ENCODE data around the gene LRP4.

Gene LRP4

DNA sequence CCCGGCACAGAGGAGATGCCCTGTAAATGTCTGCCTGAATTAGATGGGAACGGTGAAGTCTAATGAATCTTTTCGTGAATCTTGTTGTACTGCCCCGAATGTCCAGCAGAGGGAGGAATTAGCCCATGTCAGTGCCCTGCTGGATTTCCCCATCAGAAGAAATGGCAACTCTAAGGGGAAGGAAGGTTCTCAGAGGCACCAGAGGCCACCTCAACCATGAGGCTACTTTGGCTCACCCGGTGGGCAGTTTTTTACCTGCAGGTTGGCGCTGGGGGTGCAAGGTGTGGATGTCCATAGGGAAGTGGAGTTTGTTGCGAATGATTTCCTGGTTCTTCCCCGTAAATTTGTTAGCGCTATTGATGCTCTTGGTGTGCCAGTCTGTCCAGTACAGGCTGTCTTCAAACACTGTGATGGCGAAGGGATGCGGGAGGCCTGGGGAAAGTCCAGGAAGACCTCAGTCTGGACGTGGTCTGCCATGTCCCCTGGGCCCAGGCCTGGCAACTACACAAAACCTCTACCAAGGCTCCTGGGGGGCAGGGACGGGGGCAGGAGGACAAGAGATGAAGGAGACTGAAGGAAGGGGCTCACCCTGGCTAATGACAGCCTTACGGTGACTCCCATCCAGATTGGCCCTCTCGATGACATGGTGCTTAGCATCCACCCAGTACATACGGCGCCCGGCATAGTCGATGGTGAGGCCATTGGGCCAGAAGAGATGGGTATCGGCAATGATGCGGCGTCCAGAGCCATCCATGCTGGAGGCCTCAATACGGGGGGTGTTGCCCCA lies 28.5 kb downstream of the LRP4 start:
- peak; percentile 70 for DNase-seq

DNA sequence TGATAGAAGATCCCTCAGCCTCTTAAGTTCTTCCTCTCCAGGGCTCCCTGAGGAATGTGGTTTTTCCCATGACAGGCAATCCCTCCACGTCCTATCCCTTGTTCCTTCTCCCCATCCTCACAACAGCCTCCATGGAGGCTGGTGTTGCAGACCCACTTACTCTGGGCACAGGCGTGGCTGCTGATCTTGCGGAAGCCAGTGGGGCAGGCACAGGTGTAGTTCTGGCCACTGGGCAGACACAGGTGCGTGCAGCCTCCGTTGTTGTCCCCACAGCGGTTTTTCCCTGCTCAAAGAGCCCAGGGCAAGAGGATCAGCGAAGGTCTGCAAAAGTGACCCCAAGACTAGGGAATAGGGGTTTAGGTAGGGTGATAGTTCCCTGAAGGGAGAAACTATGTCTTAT lies 29.1 kb downstream of the LRP4 start:
- no peak for DNase-seq

DNA sequence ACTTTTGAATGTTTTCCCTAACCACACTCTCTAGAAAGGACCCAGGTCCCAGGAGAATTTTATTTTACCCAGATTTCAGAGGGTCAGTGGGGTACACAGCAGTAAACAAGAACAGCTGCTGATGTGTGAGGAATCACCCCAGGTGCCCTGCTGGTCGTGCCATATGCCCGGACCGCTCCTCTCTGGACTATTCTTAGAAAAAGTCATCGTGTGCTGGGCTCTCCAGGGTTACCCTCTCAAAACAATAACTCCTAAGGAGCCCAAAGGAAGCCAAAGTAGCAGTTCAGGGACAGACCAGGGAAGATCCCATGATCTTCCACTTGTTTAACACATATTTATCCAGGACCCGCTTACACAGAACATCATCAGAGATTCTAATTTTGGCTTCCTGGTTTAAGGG lies 29.7 kb downstream of the LRP4 start:
- DNase-seq = no peak

DNA sequence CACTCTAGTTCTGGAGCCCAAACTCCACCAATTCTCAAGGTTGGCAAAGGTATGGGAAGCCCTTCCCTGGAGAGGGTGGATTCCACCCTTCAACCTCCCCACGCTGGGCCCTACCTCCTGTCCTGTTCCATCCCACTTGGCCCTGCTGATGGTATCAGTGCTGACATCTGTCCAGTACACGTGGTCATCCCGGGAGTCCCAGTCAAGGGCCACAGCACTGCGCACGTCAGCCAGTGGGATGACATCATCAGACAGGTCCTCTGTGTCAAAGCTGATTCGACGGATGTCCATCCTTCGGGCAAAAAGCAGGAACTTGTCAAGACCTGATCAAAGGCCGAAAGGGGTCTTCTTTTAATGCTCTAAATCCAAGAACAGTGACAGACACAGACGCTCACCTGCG lies 32.1 kb downstream of the LRP4 start:
- no peak for DNase-seq

DNA sequence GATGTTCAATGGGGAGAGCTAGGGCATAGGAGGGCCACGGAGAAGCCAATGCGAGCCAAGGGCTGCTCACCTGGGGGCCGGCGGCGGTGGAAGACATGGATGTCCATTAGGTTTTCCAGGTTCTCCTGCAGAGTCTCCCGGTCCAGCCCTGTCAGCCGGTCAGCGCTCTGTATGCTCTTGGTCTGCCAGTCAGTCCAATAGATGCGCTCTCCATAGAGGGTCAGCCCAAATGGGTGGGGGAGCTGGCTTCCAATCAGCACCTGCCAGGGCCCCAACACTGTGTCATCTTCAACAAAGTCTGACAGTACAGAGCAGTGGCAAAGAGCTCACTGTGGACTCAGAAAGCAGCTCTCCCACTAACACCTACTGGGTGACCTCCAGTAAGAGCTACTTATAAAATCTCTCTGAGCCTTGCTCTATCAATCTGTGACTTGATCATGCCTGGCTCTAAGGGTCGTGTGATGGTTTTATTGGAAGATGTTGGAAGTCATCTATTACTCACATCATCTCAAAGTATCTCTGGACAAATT lies 39.2 kb downstream of the LRP4 start:
- no peak for DNase-seq

DNA sequence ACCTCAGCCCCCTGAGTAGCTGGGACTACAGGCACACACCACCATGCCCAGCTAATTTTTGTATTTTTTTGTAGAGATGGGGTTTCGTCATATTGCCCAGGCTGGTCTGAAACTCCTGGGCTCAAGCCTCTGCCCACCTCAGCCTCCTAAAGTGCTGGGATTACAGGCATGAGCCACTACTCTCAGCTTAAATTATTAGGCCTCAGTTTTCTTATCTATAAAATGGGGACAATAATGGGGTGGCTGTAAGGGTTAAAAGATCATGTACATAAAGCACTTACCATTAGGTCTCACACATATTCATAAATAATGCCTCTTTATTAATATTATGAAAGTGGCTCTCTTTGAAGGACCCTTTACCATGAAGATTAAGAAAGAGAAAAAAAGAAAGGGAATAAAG lies 40.8 kb downstream of the LRP4 start:
- DNase-seq = no peak

DNA sequence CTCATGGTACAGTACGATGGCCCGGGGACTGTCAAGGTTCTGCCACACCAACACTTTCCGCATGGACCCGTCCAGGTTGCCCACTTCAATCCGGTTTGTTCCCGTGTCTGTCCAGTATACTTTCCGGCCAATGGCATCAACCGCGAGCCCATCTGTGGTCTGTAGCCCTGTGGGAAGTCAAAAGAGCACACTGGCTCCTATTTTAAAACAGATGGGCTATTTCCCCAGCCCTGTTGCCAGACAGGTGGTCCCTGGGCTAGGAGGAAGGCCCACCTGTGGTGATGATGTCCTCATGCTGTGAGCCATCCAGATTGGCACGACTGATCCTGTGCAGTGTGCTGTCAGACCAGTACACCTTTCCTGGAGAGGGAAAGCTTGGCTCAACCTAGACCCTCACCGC lies 41.9 kb downstream of the LRP4 start:
- DNase-seq = no peak

DNA sequence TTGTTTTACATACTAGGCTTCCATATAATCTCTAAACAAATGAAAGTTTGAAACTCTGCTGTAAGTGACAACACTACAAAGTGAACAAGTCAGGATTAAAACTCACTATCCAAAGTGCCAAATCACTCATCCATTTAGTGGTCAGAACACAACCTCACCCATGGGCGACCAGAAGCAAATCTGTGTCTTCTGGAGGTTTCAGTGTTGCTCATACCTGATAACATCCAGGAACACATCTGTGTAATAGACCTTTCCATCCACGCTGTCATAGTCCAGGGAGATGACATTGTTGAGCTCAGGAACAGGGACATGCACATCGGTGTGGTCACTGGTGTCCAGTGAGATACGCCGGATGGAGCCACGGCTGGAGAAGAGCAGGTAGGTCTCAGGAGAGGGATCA lies 43.8 kb downstream of the LRP4 start:
- no peak for DNase-seq

DNA sequence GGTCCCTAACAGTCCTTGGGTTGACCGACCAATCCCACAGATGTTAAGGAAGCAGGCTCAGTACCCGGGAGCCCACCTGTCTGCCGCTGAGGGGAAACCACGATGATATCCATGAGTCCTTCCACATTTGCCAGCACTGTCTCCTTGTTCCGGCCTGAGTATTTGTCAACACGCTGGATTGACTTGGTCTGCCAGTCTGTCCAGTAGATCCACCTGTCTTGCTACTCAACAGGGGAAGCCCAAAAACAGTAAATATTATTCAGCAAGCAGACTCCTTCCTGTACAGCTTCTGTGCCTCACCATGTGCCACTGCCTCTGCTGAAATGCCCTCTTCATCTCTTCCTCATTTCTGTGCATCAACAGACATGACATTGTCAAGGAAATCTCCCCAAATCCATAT lies 49.4 kb downstream of the LRP4 start:
- no peak for DNase-seq

DNA sequence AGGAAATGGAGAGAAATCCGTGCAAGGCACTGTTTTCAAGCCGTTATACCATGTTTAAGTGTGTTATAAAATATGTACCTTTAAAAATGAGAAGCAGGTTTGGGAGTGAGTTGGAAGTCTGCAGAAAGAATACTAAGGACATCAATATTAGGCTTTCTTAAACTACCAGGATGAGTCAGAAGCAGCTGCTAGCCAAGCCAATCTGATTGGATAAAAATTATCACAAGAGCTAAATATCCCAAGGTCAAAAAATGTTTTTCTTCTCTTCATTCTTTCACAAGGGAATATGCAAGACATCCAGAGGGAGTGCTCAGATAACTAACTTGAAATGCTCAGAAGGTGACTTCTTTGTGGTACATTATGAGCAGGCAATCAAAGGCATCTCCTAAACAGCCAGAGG lies 53.0 kb downstream of the LRP4 start:
- DNase-seq = no peak

DNA sequence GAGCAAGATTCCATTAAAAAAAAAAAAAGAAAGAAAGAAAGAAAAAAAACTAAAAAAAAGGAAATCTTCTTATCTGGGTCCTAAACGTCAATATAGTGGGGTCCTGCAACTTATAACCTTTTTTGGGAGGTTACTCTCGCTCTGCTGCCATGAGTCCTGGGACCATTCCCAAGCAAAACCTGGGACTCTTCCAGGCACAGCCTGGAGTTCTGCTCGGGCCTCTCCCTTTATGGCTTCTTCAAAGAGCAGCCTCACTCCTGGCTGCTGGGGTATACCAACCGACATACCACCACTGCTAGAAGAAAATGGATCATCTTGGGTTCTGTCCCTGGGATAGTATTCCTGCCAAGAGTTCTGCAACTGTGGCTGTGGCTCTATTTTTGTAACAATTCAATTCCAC lies 58.1 kb downstream of the LRP4 start:
- no peak for DNase-seq

DNA sequence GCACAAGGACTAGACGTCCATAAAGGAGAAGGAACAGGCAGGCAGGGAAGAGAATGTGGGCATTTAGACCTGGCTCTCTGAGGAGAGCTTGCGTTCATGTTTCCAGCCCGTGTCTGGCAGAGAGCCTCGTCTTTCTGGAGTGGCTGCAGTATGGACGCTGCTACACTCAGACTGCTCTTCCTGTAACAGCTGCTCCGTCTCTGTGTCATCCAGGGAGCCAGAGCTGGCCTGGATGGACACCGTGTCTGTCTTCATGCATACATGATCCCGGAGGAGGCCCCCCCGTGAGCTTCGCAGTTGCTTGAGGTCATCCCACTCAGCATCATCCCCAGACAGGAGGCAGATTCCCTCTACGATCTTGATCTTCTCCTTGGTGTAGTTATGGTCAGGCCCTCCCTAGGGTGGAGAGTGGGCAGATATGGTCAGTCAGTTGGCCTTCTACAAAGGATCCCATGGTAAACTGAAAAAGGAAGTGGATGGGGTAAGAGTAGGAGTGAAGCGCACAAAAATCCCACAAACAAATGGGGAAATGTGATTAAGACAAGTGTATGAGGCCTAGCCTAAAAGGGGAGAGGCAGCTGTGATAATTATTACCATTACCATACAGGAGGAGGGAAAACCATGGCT lies 59.3 kb downstream of the LRP4 start:
- no peak for DNase-seq

DNA sequence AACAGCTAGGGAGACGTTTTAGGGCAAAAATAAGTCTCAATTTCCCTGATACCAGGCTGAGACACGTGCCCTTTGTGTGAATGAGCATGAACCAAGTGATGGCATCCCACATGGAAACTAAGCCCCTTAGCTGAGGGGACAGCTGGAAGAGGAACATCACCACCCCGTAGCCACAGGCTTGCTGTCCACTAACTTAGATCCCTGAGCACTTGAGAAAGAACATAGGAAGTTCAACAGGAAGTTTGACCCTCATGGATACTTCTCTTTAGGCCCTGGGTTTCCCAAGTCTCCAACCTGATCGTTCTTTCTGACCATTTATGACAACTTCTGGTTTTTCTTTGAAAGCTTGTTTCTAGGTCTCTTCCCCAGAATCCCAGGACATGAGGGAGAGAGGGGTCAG lies 60.7 kb downstream of the LRP4 start:
- no peak for DNase-seq

DNA sequence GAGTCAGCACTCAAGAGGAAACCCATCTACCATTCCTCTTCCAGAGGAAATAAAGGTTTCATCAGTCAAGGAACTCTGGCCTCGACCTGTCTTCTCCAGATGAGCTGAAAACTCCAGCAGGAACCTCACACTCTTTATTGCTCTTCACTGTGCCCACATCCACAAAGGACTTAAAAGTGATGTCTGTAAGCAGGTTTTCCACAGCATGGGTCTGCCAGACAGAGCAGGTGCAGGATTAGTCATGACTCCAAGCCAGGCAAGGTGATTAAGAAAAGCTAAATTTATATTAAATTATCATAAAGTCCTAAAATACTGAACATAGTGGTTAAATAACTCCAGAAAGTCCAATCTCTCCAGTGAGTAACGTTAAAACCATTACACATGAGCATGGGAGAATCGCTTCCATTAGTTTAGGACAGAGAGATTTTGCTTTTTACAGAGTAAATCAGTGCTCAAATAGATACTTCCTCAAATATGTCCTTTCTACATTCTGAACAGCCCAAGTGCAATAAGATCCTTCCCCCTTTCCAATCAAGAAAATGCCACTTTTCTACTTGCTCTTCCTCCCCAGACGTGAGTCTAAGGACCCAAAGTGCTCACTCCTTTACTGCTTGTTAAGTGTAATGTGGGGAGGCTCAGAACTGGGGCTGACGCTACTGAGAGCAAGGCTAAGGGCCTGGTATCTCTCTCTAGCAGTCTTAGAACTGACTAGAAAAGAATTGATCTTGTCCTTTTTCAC lies 61.6 kb downstream of the LRP4 start:
- no peak for DNase-seq

DNA sequence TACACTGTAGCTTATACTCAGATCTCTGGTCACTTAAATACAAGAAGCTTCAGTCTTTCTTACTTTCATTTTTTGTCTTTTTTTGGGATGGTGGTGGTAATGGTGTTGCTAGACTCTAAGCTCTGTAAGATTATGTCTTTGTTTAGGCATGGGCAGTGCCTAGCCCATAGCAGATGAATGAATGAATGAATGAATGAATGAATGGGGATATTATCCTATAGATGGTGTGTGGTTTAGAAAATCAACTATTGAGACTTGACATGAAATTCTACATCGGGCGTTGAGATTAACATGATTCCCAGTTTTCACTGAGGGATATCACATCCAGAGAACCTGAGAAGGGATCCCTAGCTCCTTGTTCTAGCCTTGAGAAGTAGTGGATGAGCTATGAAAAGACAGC lies 62.5 kb downstream of the LRP4 start:
- no peak for DNase-seq

DNA sequence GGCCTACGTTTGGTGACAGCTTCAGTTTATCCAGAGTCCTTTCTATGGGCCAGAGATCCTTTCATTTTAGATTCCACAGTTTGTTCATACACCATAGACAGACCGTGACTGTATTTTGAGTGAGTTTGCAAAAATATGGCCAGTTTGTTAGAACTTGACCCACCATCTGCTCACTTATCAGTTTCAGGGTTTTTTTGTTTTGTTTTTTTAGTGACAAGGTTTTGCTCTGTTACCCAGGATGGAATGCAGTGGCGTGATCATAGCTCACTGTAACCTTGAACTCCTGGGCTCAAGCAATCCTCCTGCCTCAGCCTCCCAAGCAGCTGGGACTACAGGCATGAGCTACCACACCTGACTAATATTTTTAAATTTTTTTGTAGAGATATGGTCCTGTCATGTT lies 63.2 kb downstream of the LRP4 start:
- DNase-seq = no peak

DNA sequence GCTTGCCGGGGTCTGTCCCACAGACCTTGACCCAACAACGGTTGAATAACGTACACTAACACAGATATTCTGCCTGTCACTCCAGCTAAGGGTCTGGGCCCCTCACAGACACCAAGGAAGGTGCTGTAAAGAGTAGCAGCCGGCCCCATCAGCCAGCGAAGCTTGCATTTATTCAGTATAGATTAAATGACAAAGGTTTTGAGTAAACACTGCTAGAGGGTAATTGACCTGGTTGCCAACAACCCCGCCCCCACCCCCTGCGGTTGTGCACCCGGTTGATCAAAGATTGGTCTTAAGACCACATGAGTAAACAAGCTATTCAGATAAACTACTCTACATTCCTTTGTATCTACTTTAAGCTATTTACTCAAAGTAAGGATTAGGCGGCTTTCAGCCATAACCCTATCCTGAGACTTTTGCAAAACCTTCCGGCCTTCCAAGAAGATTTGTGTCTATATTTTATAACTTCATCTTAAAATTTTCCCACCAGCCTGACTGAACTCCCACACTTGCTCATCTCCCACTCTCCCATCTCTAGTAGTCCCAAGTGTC lies 67.4 kb downstream of the LRP4 start:
- DNase-seq = no peak

DNA sequence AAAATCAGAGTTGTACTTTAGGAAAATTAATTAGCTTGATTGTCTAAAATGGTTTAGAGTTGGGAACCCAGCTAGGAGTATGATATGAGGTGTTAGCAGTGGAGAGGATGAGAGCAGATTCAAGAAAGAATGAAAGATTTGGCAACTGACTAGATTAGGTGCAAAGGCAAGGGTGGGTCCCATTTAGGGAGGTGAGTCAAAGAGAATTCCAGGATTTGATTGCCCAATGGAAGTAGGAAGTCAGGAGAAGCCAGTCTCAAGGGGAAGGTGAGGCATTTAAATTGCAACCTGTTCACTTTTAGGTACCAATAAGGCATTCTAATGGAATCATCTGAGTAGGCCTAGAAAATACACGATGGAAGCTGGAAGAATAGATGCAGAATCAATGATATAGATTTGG lies 68.7 kb downstream of the LRP4 start:
- no peak for DNase-seq

DNA sequence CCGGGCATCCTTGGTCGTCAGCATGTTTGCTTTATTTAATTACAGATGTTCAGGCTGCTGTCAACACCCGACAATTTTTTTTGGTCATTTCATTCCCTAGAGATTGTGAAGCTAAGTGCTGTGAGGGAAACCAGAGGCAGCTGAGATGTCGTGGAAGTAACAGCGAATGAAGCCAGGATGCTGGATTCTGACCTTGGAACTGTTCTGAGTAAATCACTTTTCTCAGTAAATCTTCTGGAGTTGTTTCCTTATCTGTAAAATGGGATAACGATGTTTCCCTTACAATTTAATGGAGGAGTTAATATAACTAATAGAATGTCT lies 71.9 kb downstream of the LRP4 start:
- no peak for DNase-seq

DNA sequence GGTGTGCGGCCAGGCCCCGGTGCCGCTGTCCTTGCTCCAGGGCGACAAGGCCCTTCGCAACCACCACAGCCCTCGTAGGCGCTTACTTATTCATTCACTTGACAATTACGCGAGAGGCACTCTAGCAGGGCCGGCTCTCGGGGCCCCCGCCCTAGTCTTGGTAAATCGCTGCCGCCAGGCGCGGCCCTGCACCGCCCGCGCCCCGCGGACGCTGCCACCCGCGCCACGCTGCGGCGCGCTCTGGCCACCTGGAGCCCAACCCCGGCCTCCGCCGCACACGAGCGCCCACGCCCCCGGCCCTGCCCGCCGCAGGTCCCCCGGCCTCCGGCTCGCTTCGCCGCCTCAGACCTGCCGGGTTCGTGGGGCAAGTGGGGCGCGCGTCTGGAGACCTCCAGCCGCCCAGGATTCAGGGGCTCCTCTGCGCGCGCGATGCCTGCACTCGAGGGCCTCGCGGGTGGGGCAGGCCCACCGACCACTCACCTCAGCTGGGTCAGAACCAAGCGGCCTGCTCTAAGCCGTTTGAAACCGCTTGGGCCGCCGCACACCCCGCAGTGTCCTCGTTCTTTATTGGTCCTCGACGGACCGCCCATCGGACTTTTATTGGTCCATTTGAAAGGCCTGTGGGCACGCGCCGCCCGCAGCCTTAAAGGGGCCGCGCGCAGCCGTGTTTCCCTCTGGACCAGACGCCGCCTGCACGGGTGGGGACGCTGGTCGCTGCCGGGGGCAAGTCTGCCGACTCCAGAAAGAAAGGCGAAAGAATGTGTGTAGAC lies 72.4 kb downstream of the LRP4 start, which contains the start of gene CKAP5:
TSS of gene CKAP5 (minus strand) at position 541 of the 770 bp plus-strand sequence. CDS start 25,049 bp downstream, outside the sequence.
- peak; percentile 85 for DNase-seq

DNA sequence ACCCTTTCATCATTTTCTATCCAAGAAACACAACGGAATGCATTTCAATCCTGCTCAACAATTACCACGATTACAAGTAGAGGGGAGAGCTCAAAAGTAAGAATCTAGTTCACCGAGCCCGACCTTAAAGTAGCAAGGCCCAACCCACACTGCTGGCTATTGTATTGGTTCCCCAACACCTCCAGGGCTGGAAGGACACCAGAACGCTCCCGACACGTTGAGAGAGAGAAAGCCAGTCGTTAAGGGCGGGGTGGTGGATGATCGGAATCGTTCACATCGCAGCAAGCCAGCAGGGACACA lies 73.0 kb downstream of the LRP4 start:
- DNase-seq = no peak

DNA sequence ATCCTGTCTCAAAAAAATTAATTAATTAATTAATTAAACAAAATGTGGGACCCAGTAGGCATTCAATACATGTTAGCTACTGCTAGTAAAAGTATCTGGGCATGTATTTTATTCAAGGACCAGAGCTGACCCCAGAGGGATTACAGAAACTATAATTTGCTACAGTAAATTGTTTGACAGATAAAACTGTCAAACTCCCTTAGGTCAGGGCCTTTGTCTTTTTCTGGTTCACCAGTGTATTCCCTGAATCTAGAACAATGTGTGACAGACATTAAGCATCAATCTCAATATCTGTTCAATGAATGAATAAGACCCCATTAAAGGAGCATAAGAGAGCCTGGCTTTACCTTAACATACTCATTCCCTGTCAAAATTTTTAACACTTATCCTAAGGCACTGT lies 78.2 kb downstream of the LRP4 start:
- no peak for DNase-seq

DNA sequence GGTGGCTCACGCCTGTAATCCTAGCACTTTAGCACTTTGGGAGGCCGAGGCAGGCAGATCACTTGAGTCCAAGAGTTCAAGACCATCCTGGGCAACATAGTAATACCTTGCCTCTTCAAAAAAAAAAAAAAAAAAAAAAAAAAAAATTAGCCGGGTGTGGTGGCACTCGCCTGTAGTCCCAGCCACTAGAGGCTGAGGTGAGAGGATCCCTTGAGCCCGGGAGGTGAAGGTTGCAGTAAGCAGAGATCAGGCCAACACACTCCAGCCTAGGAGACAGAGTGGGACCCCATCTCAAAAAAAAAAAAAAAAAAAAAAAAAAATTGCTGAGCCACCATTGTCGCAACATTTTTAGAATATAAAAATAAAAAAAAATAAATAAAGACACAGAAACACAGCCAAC lies 79.8 kb downstream of the LRP4 start:
- no peak for DNase-seq
